SHP77 treated with DMSO at 0.1 percent for 48 hours (cell line): Measurements from ENCODE around the gene RSU1.

Experiments used
- DNase-seq: peaks from one replicate; lab custom pipeline; 2025; lab: John Stamatoyannopoulos, UW

The RSU1 gene

DNA sequence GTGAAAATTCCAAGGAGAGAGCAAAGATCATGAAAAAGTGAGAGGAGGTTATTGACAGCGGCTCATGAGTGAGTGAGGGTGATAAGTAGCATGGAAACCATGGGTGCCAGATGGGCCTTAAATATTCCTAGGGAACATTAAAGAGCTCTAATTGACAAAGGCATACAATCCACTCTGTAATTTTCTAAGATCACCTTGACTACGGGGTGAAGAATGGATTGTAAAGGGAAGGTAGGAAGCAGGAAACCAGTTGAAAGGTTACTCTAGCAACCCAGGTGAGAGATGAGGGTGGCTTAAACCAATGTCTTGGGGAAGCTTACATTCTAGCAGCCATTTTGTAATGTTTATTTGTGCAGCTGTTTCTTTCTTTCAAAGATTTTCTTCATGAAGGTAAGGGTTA, 75.7 kb downstream of the RSU1 start:
- no peak for DNase-seq

GRCh38 chr10:16737420-16737819, 79.8 kb downstream of the RSU1 start:
- DNase-seq: no peak

GRCh38 chr10:16735671-16736070, 81.6 kb downstream of the RSU1 start:
- DNase-seq: no peak

DNA sequence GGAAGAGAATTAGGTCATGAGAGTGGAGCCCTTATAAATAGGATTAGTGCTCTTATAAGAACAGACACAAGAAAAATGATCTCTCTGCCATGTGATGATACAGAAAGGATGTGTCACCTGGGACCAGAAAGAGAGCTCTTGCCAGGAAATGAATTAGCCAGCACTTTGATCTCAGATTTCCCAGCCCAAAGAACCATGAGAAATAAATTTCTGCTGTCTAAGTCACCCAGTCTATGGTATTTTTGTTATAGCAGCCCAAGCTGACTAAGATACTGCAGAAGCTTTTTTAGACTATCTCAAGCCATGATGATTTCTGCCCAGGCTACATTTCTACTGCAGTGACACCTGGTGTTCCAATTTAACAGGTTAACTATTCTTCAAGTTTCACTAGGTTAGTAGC, 84.8 kb downstream of the RSU1 start:
- DNase-seq: no peak

GRCh38 chr10:16728266-16728665, 89.0 kb downstream of the RSU1 start:
- no peak for DNase-seq

DNA sequence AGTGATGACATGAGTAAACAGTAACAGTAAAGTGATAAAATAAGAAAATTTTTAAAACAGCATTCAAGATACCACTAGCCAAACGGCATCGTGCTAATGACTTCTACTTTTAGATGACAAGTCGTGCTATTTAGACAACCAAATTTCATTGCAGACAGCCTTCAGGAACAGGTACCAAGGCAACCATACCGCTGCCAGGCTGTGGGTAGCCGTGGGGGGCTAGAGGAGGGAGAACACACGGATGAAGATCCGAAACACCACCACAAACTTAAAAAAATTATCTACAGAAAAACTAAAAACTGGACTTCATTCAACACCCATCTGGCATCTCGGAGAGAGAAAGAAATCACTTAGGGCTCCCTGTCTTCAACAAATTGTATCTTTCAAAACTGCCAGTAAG, 89.6 kb downstream of the RSU1 start:
- DNase-seq: no peak

DNA sequence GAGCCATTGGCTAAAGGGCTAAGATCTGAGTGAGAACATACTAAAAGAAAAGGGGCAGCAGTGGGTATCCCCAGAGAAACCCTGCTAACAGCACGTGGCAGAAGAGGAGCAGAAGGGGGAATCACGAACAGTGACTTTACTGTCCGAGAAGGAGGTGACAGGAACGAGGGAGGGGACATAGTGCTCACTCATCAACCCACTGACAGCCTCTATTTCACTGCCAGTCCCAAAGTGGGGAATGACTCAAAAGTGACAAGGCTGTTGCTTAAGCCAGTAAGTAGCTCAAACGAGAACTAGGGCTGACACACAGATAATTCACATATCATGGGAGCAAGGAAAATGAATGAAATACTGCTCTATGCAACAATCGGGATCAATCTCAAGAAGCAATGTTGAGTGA, 92.7 kb downstream of the RSU1 start:
- DNase-seq: no peak

GRCh38 chr10:16720812-16721211, 96.4 kb downstream of the RSU1 start:
- DNase-seq: no peak

DNA sequence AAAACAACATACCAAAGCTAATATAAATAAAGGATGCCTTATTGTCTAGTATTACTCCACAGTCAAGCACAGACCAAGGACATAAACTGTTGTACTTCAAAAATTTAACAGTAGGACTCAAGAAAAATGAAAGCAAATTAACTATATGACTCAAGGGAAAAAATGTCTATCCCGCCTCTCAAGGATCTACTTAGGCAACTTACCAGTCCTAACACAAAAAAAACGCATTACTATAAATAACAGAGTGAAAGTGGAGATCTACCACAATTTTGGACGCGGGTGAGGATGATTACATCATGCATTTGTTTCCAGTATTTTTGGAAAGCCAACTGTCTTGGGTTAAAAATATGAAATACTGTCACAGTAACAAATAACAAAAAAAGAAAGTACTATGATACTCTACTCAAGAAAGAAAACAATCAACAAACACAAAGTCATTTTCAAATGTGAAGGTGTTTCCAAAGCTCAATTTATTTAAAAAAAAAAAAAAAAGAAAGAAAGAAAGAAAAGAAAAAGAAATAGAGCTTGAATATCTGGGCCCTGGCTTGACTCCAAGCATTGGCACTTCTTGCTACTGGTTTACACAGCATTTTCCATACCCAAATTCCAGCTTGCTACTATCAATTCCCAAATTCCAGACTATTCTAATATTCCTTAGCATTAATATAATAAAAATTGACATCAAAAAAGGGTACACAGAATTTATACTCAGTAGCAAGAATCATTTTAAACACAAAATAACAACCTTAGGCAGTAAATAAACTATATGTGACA, 99.4 kb downstream of the RSU1 start:
- no peak for DNase-seq

GRCh38 chr10:16716051-16716450, 101.2 kb downstream of the RSU1 start:
- no peak for DNase-seq

GRCh38 chr10:16713290-16713689, 103.9 kb downstream of the RSU1 start:
- DNase-seq: no peak

GRCh38 chr10:16712883-16713282, 104.3 kb downstream of the RSU1 start:
- no peak for DNase-seq

DNA sequence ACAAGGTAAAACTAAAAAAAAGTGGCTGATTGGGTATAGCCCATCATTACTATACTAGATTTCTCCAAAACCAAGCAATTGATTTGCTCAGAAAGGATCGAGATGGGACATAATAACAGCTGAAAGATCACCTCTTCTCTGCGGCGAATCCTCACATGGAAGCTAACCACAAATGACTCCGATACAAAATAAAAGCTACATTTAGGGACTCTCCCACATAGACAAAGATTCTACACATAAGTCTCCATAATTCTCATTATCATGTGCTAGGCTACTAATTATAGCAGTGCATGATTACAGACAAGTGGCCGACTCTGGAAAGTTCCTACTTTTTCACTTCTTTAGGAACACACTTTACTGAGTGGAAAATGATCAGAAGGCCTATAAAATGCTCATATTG, 116.9 kb downstream of the RSU1 start:
- DNase-seq: no peak

DNA sequence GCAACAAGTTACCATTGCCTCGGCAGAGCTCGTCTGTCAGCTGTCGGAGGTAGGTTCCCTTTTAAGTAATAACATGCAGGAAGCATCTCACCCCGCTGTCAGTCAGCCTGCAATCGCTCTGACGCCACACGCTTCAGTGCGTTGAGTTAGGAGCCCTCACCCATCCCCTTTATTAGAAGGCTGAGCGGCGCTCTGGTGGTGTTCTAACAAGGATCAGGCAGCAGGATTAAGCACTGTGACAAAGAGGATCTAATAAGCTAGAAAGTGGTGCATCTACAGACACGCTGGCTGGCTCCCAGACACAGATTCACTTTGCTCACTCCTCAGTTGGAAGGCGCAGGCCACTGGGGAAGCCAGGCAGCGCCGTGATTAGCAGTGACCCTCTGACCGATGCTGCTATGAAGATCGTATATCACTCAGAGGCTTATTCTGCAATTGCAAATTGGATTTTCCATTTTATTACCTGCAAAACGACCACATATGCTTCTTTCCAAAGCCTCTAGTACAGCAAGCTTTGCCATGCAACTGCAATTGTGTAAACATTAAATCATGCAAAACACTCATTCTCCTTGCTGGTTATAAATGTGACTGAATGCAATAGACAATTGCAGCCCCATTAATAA, 117.7 kb downstream of the RSU1 start:
- no peak for DNase-seq

DNA sequence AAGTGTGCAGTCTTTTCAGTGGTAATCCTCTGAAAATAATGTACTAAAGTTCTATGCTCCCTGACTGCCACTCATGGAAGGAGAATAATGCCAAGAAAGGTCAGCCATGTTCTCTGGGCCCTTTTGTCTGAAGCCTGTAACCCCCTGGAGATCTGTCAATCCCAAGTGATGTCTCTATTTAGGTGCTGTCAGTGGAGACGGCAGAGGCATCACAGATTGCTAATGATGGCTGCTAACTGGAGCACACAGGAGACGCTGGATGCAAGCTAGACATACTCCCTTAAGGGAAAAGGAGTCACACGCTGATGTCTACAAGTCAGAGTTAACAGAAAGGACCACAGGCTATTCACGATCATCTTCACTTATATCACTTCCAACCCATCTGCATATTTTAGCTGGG, 118.8 kb downstream of the RSU1 start:
- no peak for DNase-seq

DNA sequence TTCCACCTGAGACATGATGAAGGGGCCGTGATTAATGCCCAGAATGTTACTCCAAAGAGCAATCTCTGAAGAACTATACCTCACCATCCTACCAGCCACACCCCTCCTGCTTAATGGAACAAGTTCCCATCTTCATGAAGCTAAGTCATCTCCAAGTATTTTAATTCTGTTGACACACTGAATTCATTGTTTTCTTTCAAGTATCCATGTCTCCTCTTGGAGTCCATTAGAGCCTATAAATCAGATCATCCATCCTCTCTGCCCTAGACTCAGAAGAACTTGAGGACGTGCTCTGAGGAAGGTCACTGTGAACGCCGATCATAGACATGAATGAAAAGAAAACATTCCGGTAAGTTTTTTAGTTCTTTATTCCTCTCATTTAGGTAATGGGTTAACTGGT, 126.8 kb downstream of the RSU1 start:
- DNase-seq: no peak

DNA sequence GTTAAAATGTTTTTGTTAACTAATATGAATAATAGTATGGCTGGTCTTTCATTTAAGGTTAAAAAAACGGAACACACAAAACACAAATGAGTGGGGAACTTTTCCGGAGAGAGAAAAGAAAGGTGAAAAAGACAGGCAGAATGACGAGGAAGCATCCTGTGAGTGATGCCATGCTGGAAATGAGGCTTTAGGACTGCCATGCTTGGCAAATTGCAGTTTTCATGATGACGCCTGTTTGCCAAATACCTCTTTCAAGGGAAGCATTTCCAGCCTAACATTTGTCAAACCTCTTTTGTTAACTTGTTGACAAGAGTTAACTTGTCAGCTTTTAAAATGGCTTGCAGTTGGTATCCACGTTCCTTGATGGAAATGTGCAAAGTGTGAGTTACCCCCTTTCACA, 127.5 kb downstream of the RSU1 start:
- no peak for DNase-seq

DNA sequence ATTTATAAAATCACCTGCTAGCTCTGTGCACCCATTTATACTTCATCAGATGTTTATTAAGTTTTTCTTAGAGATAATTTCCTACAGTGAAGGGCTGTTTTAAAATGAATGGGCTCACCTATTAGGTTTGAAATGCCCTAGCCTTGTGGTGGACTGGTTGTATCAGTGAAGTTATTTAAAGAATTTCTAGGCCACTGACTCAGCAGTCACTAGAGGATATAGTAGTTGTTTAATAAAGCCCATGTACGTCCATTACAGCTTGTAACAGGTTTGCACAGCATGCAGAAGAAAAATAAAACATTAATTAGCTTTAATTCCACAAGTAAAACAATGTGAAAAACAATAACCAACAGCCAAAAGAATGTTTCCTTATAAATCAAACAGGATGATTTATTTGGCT, 128.0 kb downstream of the RSU1 start:
- no peak for DNase-seq

GRCh38 chr10:16686054-16686902, 130.9 kb downstream of the RSU1 start:
- DNase-seq: no peak

- DNase-seq: no peak
These were observed 131.7 kb downstream of the RSU1 start for GRCh38 chr10:16685551-16685950.

DNA sequence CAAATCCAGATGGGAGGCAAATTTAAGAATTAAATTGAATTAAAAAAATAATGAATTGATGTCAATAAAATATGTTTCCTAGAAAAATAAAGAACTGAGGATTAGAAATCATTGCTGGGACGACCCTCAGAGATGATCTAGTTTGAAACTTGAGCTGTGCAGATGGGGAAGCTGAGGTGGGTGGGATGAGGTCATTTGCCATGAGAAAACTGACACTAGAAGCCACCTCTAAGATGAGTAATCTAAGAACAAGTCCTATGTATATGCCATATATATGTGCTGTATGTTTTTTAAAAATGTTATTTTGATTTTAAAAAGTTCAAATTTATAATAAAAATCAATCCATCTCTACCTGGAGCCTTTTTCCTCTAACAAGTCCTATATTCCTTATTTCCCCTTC, 135.7 kb downstream of the RSU1 start:
- DNase-seq: no peak

DNA sequence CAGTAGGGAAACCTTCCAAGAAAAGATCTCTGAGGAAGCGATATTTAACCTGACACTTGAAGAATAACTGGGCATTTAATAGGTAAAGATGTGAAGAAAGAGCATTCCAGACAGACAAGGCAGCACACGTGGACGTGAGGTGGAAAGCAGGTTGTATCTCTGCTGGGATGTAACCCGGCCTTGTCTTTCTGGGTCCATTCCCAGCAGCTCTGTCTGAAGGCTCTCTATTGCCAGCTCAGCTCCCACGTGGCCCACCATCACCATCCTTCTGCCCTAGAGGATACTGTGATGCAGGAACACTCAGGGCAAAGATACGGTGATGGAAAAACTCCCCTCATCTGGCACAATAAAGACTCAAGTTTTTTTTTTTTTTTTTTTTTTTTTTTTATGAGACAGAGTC, 137.7 kb downstream of the RSU1 start:
- DNase-seq: no peak

GRCh38 chr10:16675334-16675733, 141.9 kb downstream of the RSU1 start:
- DNase-seq: no peak
